Activated T-cell treated with anti-CD3 and anti-CD28 coated beads for 1 hour (primary cell): ENCODE data around the gene GBP3.
"Not testable (repeated sequence)": the region's sequence is repeated elsewhere in the genome, so short reads cannot be mapped to it uniquely, and the experiment has no call there.

Experiments
- DNase-seq: peaks from one replicate; pipeline ENCODE4 v3.0.0-alpha.2; 2020; ENCODE audit warnings: low read depth

GBP3 gene

DNA sequence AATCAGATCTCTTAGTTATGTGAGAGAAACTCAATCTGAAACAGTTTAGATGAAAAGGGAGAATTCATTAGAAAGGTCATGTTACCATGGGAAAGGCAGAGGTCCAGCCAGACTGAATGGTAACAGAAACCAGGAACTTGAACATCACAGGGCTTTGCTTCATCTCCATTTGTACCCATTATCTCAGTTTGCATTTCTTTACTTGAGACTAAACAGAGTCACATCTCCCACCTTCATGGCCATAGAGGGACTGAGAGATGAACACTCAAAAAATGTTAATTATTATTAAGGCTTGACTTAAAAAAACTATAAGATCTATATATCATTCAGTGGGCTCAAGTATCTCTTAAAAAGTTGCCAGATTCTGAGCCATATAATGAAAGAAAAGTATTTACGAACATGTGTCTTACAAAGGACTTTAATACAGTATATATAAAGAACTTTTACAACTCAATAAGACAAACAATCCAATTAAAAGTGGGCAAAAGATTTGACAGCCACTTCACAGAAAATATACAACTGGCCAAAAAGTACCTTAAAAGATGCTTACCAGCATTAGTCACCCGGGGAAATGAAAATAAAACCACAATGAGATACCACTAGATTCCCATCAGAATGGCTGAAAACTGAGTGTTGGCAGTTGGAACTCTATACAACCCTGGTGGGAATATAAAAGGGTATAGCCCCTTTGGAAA, 43.5 kb downstream of the GBP3 start:
- no peak for DNase-seq

- no peak for DNase-seq
Observed at GRCh38 chr1:88976235-88976634, 46.4 kb downstream of the GBP3 start.

- not testable (repeated sequence) for DNase-seq
Observed at GRCh38 chr1:88974616-88975172, 48.0 kb downstream of the GBP3 start.

- DNase-seq: no peak
Observed at GRCh38 chr1:88973520-88974137, 49.0 kb downstream of the GBP3 start.

DNA sequence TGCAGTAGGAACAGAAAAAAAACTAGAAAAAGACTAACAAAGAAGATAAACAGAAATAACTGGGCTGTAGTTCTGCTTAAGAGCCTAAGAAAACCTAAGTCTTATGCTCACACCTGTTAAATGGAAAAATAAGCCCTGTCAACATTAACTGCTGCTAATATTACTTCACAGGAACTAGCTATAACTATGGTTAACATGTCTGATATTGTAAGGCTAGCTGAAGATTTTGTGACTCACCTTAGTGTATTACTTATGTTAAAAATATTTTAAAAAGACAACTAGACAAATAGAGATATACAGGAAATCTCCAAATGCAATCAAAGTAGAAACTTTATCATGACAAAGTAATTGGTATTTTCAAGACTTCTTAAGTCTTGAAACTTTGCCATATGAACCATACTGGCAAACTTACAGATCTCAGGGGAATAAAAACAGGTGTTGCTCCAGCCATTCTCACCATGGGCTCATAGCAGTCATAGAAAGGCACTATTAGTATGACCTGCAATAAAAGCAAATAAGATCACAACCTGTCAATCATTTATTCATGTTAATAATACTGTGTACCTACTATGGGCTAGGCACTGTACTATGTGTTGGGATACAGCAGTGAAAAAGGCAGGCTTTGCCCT, 60.9 kb downstream of the GBP3 start:
- DNase-seq: no peak

DNA sequence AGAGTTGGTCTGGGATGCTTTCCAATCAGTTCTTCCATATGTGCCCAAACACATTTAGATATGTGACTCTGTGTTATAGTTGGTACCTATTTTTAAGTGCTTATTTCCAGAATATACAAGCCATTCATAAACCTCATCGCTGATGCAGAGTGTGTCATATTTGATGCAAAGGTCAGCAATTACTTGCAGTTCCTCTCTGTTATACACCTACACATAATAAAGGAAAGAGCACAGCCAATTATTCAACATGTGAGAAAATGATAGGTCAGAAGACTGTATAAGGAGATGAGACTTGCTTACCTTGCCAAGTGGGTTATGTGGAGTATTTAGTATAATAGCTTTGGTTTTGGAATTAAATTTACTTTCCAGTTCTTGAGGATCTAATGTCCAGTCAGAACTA, 61.6 kb downstream of the GBP3 start:
- DNase-seq: no peak
